K562 (cell line): ENCODE results near the gene TEAD4. TPM values are rescaled to one million over a fixed set of nuclear protein-coding genes. Genes with fewer than 3 reads are reported as not detected.

Experiments used
- ATAC-seq: fragments of 200-7000 bp; cut with Tn5 transposase; 3 replicates; pipeline ENCODE4 v1.9.1; 2020; ENCODE audit warnings: moderate library complexity
- BruUV-seq: library from RNA; stranded (reverse); fragments of 400-500 nt; replicated peaks from 2 replicates; lab custom pipeline; 2021; lab: Mats Ljungman, UMichigan
- CTCF ChIA-PET: fragments of 300-600 bp; formaldehyde crosslinking; extraction: SDS; loops from one replicate; lab custom pipeline; 2021; ENCODE audit warnings: low intra/inter-chr PET ratio; lab: Yijun Ruan, JAX
- POLR2A ChIA-PET: fragments of 300-600, 350-650 bp; sonication (Branson Sonifier 250); formaldehyde crosslinking; extraction: SDS; loops from one replicate; lab custom pipeline; 2021; ENCODE audit warnings: antibody characterized with exemption, inconsistent platforms; lab: Yijun Ruan, JAX
- DNase-seq, 4 experiments: peaks; one replicate each; pipeline versions ENCODE4 v3.0.0 to v3.0.0-alpha.2; 2011 to 2018; ENCODE audit warnings: low spot score in 3 of 4, mixed read lengths in 3 of 4; ENCODE audit errors: extremely low read depth in 1 of 4
- FAIRE-seq: peaks from 2 replicates; lab custom pipeline; 2011; peaks lifted over from hg19 to GRCh38; lab: Jason Lieb, UNC
- H2AFZ ChIP-seq: 2 replicates; pipeline ENCODE4 v1.6.0; 2011; ENCODE audit warnings: low read depth, low read length, control low read depth, inconsistent platforms
- H3K27ac ChIP-seq: fragments of 200-600 bp; 3 replicates; pipeline ENCODE4 v1.8.0; 2011; ENCODE audit warnings: low read depth, mild to moderate bottlenecking, control low read depth, inconsistent platforms, low read length, moderate library complexity, mixed read lengths; ENCODE audit errors: extremely low read depth
- H3K27me3 ChIP-seq, 2 experiments: fragments of 300-600 bp in 1 of 2; 2 replicates in 1 of 2; 3 replicates in 1 of 2; pipeline versions ENCODE4 v1.6.0 to v1.8.0; 2011; ENCODE audit warnings: inconsistent platforms in 2 of 2, low read length in 2 of 2, mild to moderate bottlenecking in 1 of 2, mixed read lengths in 1 of 2, moderate library complexity in 1 of 2; ENCODE audit not compliant: control insufficient read depth in 2 of 2, insufficient read depth in 2 of 2
- H3K36me3 ChIP-seq: fragments of 300-600 bp; 3 replicates; pipeline ENCODE4 v1.8.0; 2011; ENCODE audit warnings: mild to moderate bottlenecking, low read length, inconsistent platforms; ENCODE audit not compliant: control insufficient read depth, insufficient read depth
- H3K4me1 ChIP-seq, 2 experiments: fragments of 200-600 bp in 1 of 2; replicated peaks in 1 of 2; 2 replicates in 1 of 2; 3 replicates in 1 of 2; pipeline versions ENCODE4 v1.5.1 to v1.8.0; 2011; ENCODE audit warnings: inconsistent platforms in 2 of 2, low read length in 2 of 2, mild to moderate bottlenecking in 1 of 2, mixed read lengths in 1 of 2, moderate library complexity in 1 of 2; ENCODE audit not compliant: control insufficient read depth in 2 of 2, insufficient read depth in 2 of 2
- H3K4me2 ChIP-seq: 2 replicates; pipeline ENCODE4 v1.6.1; 2011; ENCODE audit warnings: low read length, control low read depth, inconsistent platforms, mixed read lengths; ENCODE audit not compliant: insufficient read depth
- H3K4me3 ChIP-seq: fragments of 200-600 bp; sonication (generic), shearing (Covaris generic); 2 replicates; pipeline ENCODE4 v1.5.1; 2016; ENCODE audit warnings: control low read depth, inconsistent platforms
- H3K79me2 ChIP-seq: fragments of 200-600 bp; 3 replicates; pipeline ENCODE4 v1.8.0; 2011; ENCODE audit warnings: low read length, inconsistent platforms; ENCODE audit not compliant: control insufficient read depth, insufficient read depth
- H3K9ac ChIP-seq, 2 experiments: 2 replicates each; pipeline versions ENCODE4 v1.6.0 to v1.6.1; 2011; ENCODE audit warnings: low read depth in 2 of 2, low read length in 2 of 2, control low read depth in 1 of 2, inconsistent platforms in 1 of 2, mild to moderate bottlenecking in 1 of 2, mixed read lengths in 1 of 2; ENCODE audit not compliant: insufficient read depth in 1 of 2
- H3K9me1 ChIP-seq: one replicate; pipeline ENCODE4 v1.6.0; 2011; ENCODE audit warnings: inconsistent platforms, mild to moderate bottlenecking, low read length, moderate library complexity; ENCODE audit not compliant: control insufficient read depth, insufficient read depth
- H3K9me3 ChIP-seq: replicated peaks from 2 replicates; pipeline ENCODE4 v1.5.1; 2011; ENCODE audit warnings: low read depth, low read length, inconsistent platforms; ENCODE audit not compliant: control insufficient read depth, insufficient read depth
- H4K20me1 ChIP-seq: replicated peaks from 2 replicates; pipeline ENCODE4 v1.6.1; 2011; ENCODE audit warnings: low read length, inconsistent platforms, mixed read lengths; ENCODE audit not compliant: control insufficient read depth, insufficient read depth
- CREM ChIP-seq: IDR thresholded peaks from 2 replicates; pipeline ENCODE4 v1.6.1; 2014; ENCODE audit warnings: antibody characterized with exemption, low read depth
- MXD1 ChIP-seq: fragments of 250-450 bp; sonication (Bioruptor Pico); IDR thresholded peaks from 2 replicates; pipeline ENCODE4 v1.8.0; 2021; ENCODE audit warnings: borderline replicate concordance, mild to moderate bottlenecking, moderate library complexity; ENCODE audit not compliant: poor library complexity, severe bottlenecking
- ZNF395 ChIP-seq: fragments of 200-800 bp; sonication (Bioruptor generic); IDR thresholded peaks from 2 replicates; pipeline ENCODE4 v1.6.1; 2017; ENCODE audit warnings: missing genetic modification characterization, missing compliant biosample characterization
- WGBS: fragments of 100-300 bp; shearing (Covaris generic); methylation state at CpG from one replicate; pipeline ENCODE4 v1.1.6; 2016; ENCODE audit warnings: low coverage, mixed read lengths; ENCODE audit not compliant: insufficient coverage; ENCODE audit errors: missing lambda C conversion rate; 5-methylcytosine and 5-hydroxymethylcytosine counted together
- in situ Hi-C: fragments of 300-500 bp; cut with MboI; formaldehyde crosslinking; loops from 4 replicates; pipeline ENCODE4 v1.15.0; 2018; ENCODE audit warnings: inconsistent platforms, mixed read lengths
- intact Hi-C: fragments of 100-400 bp; cut with micrococcal nuclease; formaldehyde crosslinking; loops from 2 replicates; pipeline ENCODE4 v1.14.2; 2022
- polyA plus RNA-seq, 8 experiments: library from polyadenylated mRNA; depleted of rRNA in 4 of 8; stranded (reverse) in 5 of 8; unstranded in 3 of 8; fragments of >200 nt; fragmentation: Nextera tagmentation in 2 of 8; fragmentation: Illumina TruSeq in 1 of 8; extraction: Ambion mirVana in 2 of 8; extraction: Trizol in 1 of 8; gene quantifications; 2 replicates each; pipeline versions ENCODE4 v1.2.1 to v1.2.3, GENCODE V29; 2011 to 2014; ENCODE audit warnings: inconsistent platforms in 1 of 8, missing spikeins in 1 of 8
- total RNA-seq, 7 experiments: library from RNA; depleted of rRNA in 6 of 7; stranded (reverse); fragments of >200 nt in 6 of 7; fragmentation: Illumina TruSeq in 2 of 7; extraction: Trizol in 2 of 7; gene quantifications; 2 replicates each; pipeline versions ENCODE4 v1.2.1 to v1.2.3, GENCODE V29; 2011 to 2021; ENCODE audit warnings: low replicate concordance in 1 of 7

The TEAD4 gene
- total and polyA plus RNA-seq, 9 of the 15 experiments (the other 6 are each of a cell fraction or from before 2014, with no cell fraction given): 0.82 to 40.0 (median 17.0) TPM

GRCh38 chr12:3085341-3086139 lies 126.3 kb downstream of the TEAD4 start:
- no TSS peak for BruUV-seq
- FAIRE-seq (no peak), DNase-seq (peak in 1 of 4 experiments; percentile 3), ATAC-seq (no peak)
- H3K36me3 ChIP-seq: no peaks in the 10 kb centered on the region
- peaks cover 0 to 2% of the 10 kb centered on the region in 2 experiments; a peak in 2 of 5 replicates for H3K4me1 ChIP-seq
- intact Hi-C loops: no loop called here
- in situ Hi-C loops: no loop called here
- TF ChIP-seq ZNF395 (no peak), MXD1 (CRISPR knock-in tag) (no peak), CREM (0 out of 2 replicates have a peak, but pooled peaks have one; percentile 26)
- peaks cover 5 to 30% of the 10 kb centered on the region in 2 experiments; a peak in 3 of 5 replicates for H3K27me3 ChIP-seq
- H2AFZ ChIP-seq: no peak overlapping the region
- H3K79me2 ChIP-seq: no peaks in the 10 kb centered on the region
- no peak overlapping the region for H3K4me3 ChIP-seq
- no peaks in the 10 kb centered on the region for H3K9me1 ChIP-seq
- no peak overlapping the region for H3K27ac ChIP-seq
- CTCF ChIA-PET: no interaction called here
- POLR2A ChIA-PET: interaction anchor here (0.8 kb wide), 1 partner anchor 12 kb away, joined by 3 read pairs; no protein-coding TSS in a partner anchor
- no peaks in the 10 kb centered on the region for H3K9me3 ChIP-seq
- H3K4me2 ChIP-seq: no peak overlapping the region
- 6% methylated on average over 15 of the region's 19 CpGs for WGBS
- H3K9ac ChIP-seq: no peak overlapping the region
- no peaks in the 10 kb centered on the region for H4K20me1 ChIP-seq
